Mucosa of stomach (tissue), 1 donor: ENCODE results near the gene TAX1BP3.

ENCODE experiments used
- H3K27me3 ChIP-seq: one replicate; pipeline ENCODE4 v1.7.0; 2013; ENCODE audit warnings: mild to moderate bottlenecking, low read length; ENCODE audit not compliant: control insufficient read depth, insufficient read depth
- H3K36me3 ChIP-seq: one replicate; pipeline ENCODE4 v1.7.0; 2013; ENCODE audit warnings: low read length; ENCODE audit not compliant: control insufficient read depth, insufficient read depth
- H3K4me1 ChIP-seq: one replicate; pipeline ENCODE4 v1.7.0; 2013; ENCODE audit warnings: mild to moderate bottlenecking, low read length; ENCODE audit not compliant: control insufficient read depth, insufficient read depth
- H3K4me3 ChIP-seq: one replicate; pipeline ENCODE4 v1.7.0; 2013; ENCODE audit warnings: low read length
- H3K9ac ChIP-seq: one replicate; pipeline ENCODE4 v1.7.0; 2013; ENCODE audit warnings: mild to moderate bottlenecking, low read length, moderate library complexity
- H3K9me3 ChIP-seq: one replicate; pipeline ENCODE4 v1.7.0; 2013; ENCODE audit warnings: mild to moderate bottlenecking, low read length, moderate library complexity; ENCODE audit not compliant: control insufficient read depth
- donor health status: Pancreatic carcinoma.

TAX1BP3 gene

DNA sequence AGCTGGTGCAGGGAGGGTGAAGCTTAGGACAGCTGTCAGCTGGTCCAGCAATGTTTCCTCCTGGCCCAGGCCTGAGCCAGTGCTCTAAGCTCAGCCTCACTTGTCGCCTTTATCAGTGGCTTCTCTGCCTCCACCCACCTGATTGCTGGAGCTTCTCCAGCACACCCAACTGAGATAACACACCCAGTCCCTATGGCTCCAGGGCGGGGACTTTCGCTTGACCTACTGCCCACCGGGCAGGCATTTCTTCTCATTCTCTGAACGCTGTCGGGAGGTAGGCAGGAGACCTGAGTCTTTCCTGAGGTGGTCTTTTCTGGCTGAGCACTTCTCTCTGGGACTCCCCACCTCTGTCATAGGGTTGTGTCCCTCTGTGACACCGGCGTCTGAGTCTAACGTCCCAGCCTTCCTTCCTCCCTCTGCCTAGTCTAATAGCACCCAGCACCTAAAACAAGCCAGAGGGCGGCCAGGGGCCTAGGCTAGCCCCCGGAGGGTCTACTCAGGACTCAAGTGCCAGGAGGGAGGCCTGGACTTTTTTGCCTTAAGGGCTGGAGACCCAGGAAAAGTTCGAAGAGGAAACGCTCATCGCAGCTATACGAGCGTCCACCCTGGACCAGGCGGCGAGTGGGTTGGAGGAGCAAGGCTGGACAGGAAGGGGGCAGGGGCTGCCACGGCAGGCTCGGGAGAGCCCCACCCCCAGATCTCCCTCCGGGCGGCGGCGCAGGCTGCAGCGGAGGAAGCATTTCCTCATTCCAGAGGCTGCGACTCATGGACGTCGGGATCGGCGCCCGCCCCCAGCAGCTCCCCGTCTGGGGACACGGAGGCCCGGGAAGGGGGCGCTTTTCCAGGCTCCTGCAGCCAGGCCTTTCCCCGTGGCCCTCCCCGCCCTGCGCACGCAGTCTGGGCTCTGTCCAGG is 756 bp downstream of the TAX1BP3 start:
- peak overlapping the region; percentile 81 for H3K9ac ChIP-seq
- H3K27me3 ChIP-seq: no peaks in the 10 kb centered on the region
- peak overlapping the region; percentile 89 for H3K4me3 ChIP-seq
- peaks cover 10% of the 10 kb centered on the region for H3K36me3 ChIP-seq
- no peaks in the 10 kb centered on the region for H3K9me3 ChIP-seq
- peaks cover 24% of the 10 kb centered on the region for H3K4me1 ChIP-seq

DNA sequence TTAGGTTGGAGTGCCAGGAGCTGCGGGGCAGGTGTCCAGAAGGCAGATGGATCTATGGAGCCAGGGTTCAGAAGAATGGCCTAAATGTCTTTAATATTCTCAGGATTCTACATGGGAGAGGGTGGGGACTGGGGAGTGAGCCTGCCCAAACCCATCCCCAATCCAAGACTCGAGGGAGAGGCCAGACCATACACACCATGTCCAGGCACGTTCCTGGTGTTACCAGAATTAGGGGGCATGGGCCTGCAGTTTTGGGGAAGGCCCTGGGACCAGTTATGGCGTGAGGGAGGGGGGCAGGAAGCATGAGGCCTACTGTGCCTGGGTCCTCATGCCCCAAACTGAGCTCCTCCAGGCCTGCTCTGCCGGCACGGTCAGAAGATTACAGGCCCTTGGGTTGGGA is 1.9 kb downstream of the TAX1BP3 start:
- Histone ChIP-seq H3K36me3 (peaks cover 10% of the 10 kb centered on the region), H3K4me1 (peaks cover 24% of the 10 kb centered on the region), H3K27me3 (no peaks in the 10 kb centered on the region), H3K4me3 (peak overlapping the region; percentile 89), H3K9ac (peak overlapping the region; percentile 18), H3K9me3 (no peaks in the 10 kb centered on the region)

DNA sequence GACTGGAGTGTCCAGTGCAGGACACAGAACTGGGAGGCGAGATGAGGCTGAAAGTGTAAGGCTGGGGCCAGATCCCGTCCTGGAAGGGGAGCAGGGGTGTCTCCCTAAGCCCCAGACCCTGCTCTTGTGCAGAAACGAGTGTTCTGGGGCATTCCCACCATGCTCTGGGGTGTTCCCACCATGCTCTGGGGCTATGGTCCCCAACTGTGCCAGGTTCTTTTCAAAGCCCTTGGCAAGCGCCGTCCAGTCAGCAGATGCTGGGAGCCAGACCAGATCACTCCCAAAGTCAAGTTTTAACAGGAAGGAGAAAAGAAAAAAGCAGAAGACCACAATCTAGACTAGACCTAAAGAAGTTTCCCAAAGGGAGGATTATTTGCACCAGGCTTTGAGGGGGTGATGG is 2.5 kb downstream of the TAX1BP3 start:
- H3K4me3 ChIP-seq: no peak overlapping the region
- peaks cover 24% of the 10 kb centered on the region for H3K4me1 ChIP-seq
- no peak overlapping the region for H3K9ac ChIP-seq
- no peaks in the 10 kb centered on the region for H3K27me3 ChIP-seq
- H3K9me3 ChIP-seq: no peaks in the 10 kb centered on the region
- peaks cover 10% of the 10 kb centered on the region for H3K36me3 ChIP-seq

DNA sequence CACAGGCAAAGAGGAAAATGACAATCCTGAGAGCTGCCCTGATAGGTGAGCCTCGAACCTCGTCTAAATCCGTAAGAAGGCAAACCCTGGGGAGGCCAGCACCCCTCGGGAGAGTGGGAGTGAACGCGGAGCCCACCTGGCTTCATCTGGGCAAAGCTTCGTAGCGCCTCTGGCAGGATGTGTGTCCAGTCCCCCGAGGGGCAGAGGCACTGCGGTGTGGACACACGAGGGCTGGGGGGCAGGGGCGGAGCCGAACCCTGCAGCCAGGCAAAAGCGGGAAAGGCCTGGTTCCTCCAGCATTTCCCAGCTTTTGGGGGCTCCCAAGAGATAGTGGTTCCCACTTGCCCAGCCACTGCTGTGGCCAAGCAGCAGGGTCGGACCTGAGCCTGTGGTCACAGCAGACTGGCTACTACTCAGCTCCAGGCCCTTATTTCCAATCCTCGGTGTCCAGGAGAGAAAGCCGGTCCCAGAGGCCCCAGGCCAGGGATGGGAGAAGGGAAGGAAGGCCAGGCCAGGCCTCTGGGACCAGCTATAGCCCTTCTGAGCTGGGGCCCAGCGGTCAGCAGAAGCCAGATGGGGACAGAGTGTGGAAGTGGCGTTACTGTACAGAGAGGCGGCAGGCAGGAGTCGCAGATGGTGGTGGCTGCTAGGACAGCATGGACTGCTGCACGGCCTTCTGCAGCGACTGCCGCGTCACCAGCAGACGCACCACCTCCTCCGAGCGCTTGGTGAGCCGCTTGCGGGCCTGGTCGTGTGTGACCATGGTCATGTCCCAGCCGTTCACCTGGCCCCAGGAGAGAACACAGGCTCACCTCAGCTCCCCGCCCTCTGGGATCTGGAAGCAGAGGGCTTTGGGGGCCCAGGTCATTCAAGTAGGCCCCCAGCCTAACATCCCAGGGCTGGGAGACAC is 5.0 kb downstream of the TAX1BP3 start:
- peaks cover 10% of the 10 kb centered on the region for H3K36me3 ChIP-seq
- H3K4me3 ChIP-seq: no peak overlapping the region
- H3K9ac ChIP-seq: no peak overlapping the region
- H3K27me3 ChIP-seq: no peaks in the 10 kb centered on the region
- no peaks in the 10 kb centered on the region for H3K9me3 ChIP-seq
- peaks cover 37% of the 10 kb centered on the region for H3K4me1 ChIP-seq

GRCh38 chr17:3660311-3660891 is 8.0 kb downstream of the TAX1BP3 start:
- peaks cover 21% of the 10 kb centered on the region for H3K4me1 ChIP-seq
- no peak overlapping the region for H3K9ac ChIP-seq
- H3K4me3 ChIP-seq: no peak overlapping the region
- no peaks in the 10 kb centered on the region for H3K9me3 ChIP-seq
- H3K27me3 ChIP-seq: no peaks in the 10 kb centered on the region
- H3K36me3 ChIP-seq: peaks cover 4% of the 10 kb centered on the region

DNA sequence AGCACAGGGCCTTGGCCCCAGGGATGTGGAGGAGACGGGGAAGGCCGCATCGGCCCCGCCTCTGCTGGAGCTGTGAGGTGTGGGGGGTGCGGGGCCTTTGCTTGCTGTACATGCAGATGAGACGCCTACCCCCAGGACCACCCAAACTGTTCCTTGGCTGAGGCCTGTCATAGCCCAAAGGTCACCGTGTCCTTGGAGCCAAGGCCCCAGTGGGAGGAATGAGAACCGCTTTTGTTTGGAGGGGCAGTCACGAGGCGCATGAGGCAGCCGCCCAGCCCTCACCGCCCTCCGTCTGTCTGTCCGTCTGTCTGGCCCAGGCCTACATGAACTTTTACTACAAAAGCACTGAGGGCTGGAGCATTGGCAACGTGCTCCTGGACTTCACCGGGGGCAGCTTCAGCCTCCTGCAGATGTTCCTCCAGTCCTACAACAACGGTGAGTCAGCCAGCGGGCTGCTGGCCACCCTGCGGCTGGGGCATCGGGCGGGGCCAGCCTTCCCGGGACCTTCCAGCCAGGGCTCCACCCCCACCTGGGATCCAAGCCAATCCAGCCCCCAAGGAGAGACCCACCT is 8.8 kb downstream of the TAX1BP3 start:
- H3K4me3 ChIP-seq: no peak overlapping the region
- H3K36me3 ChIP-seq: peaks cover 2% of the 10 kb centered on the region
- H3K27me3 ChIP-seq: no peaks in the 10 kb centered on the region
- no peak overlapping the region for H3K9ac ChIP-seq
- H3K4me1 ChIP-seq: peaks cover 21% of the 10 kb centered on the region
- H3K9me3 ChIP-seq: no peaks in the 10 kb centered on the region

GRCh38 chr17:3658784-3659449 is 9.5 kb downstream of the TAX1BP3 start:
- H3K4me3 ChIP-seq: no peak overlapping the region
- no peaks in the 10 kb centered on the region for H3K27me3 ChIP-seq
- peaks cover 21% of the 10 kb centered on the region for H3K4me1 ChIP-seq
- no peak overlapping the region for H3K9ac ChIP-seq
- no peaks in the 10 kb centered on the region for H3K36me3 ChIP-seq
- no peaks in the 10 kb centered on the region for H3K9me3 ChIP-seq

DNA sequence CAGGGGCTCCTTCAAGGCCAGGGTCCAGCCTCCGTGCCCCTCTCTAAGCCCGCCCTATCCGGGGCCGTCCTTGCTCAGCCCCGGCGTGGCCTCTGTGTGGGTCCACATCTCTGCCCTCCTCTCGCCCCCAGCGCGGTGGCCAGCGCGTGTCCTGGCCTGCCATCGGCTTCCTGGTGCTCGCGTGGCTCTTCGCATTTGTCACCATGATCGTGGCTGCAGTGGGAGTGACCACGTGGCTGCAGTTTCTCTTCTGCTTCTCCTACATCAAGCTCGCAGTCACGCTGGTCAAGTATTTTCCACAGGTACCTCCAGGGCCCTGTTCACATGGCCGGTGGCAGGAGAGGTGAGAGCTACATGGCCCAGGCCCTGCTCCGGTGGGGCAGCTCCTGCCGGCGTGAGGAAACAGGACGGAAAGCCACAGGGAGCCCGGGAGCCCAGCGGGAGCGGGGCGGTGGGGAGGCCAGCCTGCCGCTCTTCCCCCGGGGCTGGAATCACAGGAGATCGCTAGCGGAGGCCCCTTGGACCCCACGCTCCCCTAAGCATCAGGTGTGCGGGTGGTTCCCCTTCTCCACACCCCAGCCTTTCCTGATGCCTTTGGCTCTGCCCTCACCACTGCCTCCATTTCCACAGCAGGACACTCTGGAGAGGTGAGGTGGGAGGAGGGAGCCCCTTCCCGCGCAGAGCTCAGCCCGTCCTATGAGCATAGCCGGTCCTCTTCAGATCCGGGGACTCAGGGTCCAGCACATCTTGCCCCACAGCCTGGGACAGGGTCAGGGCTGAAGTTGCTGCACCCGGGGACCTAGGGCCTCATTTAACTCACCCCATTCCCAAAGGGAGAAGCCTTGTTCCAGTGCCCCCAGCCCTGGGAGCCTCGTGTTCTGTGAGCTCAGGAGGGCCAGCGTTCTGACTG is 10.2 kb downstream of the TAX1BP3 start:
- Histone ChIP-seq H3K27me3 (no peaks in the 10 kb centered on the region), H3K4me3 (no peak overlapping the region), H3K36me3 (no peaks in the 10 kb centered on the region), H3K4me1 (peaks cover 21% of the 10 kb centered on the region), H3K9ac (no peak overlapping the region), H3K9me3 (no peaks in the 10 kb centered on the region)

DNA sequence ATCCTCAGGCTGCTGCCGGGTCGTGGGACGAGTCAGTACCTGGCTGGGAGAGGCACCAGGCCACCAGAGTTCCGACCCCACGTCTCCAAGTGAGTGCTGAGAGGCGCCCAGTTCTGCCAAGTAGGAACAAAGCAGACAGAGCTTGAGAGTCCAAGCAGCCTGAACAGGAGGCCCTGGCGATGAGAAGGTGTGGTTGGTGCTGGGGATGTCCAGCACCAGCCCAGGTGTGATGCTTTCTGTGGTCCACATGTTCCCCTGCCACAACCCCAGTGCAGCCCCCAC is 10.8 kb downstream of the TAX1BP3 start:
- no peak overlapping the region for H3K9ac ChIP-seq
- H3K4me3 ChIP-seq: no peak overlapping the region
- peaks cover 21% of the 10 kb centered on the region for H3K4me1 ChIP-seq
- H3K36me3 ChIP-seq: no peaks in the 10 kb centered on the region
- no peaks in the 10 kb centered on the region for H3K27me3 ChIP-seq
- H3K9me3 ChIP-seq: no peaks in the 10 kb centered on the region

DNA sequence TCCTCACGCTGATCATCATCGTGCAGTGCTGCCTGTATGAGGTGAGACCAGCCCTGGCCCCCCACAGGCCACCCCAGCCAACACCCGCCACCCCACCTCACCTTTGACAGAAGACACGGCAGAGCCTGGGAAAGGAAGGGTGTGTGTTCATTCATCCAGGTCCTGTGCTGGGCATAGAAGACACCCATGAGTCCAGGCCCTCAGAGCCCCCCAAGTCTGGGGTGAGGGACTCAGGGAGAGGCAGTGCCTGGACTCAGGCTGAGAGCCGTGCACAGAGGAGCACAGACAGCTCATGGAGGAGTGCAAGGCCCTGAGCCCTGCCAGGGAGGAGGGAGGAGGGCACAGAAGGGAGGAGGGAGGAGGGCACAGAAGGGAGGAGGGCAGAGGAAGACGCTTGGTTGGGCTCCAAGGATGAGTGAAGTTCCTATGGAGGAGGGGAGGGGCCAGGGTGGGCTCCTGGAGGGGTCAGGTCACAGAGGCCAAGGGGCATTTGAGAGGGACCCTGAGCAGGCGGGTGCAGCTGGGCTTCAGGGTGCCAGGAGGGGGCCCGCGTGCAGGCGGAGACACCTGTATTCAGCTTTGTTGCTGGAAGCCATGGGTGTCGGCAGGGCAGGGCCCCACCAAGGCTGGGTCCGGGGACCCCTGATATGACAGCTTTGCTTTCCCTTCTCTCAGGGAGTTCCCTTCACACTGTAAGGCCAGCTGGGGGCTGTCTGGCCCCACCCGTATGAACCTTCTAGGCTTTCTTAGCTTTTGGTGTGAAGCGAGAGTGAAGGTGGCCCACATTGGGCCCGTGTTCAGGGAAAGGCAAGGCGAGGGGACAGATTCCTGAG is 11.4 kb downstream of the TAX1BP3 start:
- Histone ChIP-seq H3K9ac (no peak overlapping the region), H3K36me3 (no peaks in the 10 kb centered on the region), H3K9me3 (no peaks in the 10 kb centered on the region), H3K27me3 (no peaks in the 10 kb centered on the region), H3K4me1 (peaks cover 21% of the 10 kb centered on the region), H3K4me3 (no peak overlapping the region)
